Renal cortical epithelial cell (primary cell): ENCODE data around the gene TSC1. TPM values are rescaled to one million over a fixed set of nuclear protein-coding genes. Genes with fewer than 3 reads are reported as not detected.
"Not testable (repeated sequence)": the region's sequence is repeated elsewhere in the genome, so short reads cannot be mapped to it uniquely, and the experiment has no call there.

ENCODE experiments used
- DNase-seq: peaks from one replicate; pipeline ENCODE4 v3.0.0-alpha.2; 2011; ENCODE audit warnings: low read depth
- total RNA-seq: library from RNA; depleted of rRNA; stranded (reverse); fragments of >200 nt; gene quantifications from 2 replicates; pipeline ENCODE4 v1.2.3, GENCODE V29; 2014

The TSC1 gene
- total RNA-seq, 1 donor from 2014 or later: 48.1 TPM

DNA sequence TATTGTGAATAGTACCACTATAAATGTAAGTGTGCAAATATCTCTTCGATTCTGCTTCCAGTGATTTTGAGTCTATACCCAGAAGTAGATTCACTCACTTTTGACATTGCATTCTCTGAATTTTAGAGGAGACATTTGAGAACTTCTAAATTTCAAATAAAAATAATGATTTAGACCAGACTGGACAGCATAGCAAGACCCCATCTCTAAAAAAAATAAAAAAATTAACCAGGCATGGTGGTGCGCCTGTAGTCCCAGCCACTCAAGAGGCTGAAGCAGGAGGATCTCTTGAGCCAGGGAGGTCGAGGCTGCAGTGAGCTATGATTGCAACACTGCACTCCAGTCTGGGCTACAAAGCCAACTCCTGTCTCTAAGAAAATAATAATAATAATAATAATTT lies 32.2 kb upstream of the TSC1 start:
- no peak for DNase-seq

DNA sequence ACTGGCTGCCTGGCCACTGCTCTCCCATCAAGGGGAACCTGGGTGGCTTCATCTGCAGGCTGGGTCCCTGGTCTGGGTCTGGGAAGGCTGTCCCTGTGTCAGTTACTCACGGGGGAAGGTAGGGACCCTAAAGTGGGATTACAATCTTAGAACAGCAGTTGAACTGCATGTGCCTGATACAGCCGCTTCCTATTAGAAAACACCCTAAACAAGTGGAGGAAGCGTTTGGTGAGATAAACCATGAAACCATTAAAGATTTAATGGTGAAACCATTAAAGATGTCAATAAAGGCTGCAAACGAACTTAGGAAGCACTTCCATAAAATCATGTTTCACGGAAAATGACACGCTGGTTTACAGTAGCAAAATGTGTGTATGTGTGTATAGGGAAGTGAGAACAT lies 31.5 kb upstream of the TSC1 start:
- no peak for DNase-seq

DNA sequence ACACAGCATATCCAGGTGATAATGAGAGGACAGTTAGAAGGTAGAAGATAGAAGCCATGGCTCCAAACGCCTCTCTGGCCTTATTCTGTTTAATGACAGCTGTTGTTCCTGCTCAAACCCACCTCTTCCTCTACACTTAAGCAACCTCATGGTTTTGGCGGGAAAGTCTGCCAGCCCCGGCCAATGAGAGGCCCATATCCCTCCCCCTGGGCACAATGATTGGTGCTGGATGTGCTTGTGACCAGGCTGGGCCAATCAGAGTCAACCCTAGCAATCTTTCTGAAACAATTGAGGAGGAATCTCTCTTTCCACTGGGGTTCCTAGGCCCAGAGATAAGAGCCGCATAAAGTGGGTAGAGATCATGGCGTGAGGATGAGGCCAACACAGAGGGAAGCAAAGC lies 29.3 kb upstream of the TSC1 start:
- no peak for DNase-seq

DNA sequence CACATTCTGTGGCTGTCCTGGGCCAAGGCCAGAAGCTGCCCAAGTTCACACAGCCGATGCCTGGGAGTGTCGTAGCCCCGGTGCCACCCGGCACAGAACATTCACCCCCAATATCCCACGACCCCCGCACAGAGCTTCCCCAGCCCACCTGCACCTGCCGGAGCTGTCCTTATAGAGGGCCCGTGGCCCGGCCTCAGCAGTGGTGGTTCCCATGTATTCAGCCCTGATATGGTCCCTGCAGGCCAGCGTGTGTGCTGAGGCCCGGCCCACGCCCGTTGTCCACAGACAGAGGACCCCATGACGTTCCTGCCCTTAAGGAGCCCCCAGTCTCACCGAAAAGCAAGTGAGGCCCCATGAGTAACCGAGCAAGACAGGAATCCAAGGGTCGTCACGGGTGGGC lies 28.8 kb upstream of the TSC1 start:
- DNase-seq: no peak

DNA sequence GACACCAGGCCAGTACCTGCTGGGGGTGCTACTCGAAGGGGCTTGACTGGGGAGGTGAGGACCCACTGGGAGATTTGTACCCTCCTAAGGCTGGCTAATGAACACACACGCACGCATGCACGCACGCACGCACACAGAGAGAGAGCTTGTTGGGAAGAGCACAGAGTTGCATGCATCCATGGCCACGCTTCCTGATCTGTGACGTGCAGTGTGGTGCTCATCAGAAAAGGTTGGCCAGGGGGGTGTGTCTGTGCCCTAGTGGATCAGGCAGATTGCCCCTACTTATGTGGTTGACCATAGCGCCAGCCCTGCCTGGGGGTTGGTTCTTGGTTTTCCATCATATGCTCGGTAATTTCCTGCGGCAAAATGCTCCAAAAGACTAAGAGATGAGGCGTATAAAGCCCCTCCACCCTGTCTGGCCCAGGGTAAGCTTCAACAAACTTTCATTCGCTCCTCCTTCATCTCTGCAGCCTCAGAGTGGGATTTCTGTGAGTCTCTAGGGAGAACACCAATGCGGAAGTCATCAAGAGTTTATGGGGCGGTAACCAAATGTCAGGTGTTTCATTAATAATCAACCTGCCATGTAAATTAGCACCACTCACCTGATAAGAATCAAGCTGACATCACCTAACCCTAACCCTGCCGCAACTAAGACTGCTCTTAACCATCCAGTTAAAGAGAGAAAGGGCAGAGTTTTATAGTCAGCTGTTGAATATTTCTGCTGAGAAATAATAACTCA lies 26.1 kb upstream of the TSC1 start:
- peak; percentile 70 for DNase-seq

DNA sequence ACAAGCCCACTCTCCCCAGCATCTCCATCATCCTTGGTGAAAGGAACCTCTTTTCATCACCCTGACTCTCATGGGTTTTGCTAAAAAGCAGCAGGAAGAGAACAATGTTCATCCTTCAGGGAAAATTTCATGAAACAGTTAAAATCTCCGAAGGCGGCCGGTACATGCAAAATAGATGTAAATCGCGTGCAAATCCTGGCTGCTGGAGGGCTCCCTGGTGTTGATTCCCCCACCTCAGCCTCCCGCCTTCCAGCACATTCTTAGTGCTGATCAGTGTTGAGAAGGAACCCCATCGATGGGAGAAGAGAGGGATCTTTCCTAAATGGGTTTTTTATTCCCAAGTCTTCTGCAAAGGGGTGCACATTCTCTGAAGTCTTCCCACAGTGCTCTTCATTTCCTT lies 25.4 kb upstream of the TSC1 start:
- no peak for DNase-seq

DNA sequence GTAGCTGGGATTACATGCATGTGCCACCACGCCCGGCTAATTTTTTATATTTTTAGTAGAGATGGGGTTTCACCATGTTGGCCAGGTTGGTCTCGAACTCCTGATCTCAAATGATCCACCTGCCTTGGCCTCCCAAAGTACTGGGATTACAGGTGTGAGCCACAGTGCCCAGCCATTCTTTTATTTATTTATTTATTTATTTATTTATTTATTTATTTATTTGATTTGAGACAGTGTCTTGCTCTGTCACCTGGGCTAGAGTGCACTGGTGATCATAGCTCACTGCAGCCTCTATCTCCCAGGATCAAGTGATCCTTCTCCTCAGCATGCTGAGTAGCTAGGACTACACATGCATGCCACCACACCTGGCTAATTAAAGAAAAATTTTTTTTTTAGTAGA lies 23.5 kb upstream of the TSC1 start:
- DNase-seq: not testable (repeated sequence)

DNA sequence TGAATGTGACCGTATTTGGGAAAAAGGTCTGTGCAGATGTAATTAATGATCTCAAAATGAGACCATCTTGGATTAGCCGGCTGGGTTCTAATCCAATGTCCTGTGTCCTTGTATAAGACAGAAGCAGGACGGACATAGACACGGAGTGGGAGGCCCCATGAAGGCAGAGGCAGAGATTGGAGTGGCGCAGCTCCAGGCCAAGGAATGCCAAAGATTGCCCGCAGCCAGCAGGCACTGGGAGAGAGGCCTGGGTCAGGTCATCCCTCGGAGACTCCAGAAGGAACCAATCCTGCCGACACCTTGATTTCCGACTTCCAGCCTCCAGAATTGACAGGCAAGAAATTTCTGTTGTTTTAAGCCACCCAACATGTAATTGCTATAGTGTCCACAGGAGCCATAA lies 21.1 kb upstream of the TSC1 start:
- no peak for DNase-seq

DNA sequence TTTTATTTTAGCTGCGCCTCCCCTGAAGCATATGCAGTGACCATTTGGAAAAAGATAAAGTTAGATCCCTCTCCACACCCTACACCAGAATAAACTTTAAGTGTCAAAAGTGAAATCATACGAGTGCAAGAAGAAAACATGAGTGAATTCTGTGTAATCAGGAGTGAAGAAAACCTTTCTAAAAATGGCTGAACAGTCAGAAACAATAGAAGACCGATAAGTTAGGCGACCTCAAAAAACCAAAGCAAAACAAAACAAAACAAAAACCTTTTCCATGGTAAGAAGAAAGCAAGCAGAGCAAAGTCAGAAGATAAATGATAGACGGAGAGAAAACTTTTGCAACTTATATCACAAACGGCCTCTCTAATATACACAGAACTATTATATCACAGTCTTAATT lies 16.6 kb upstream of the TSC1 start:
- no peak for DNase-seq

DNA sequence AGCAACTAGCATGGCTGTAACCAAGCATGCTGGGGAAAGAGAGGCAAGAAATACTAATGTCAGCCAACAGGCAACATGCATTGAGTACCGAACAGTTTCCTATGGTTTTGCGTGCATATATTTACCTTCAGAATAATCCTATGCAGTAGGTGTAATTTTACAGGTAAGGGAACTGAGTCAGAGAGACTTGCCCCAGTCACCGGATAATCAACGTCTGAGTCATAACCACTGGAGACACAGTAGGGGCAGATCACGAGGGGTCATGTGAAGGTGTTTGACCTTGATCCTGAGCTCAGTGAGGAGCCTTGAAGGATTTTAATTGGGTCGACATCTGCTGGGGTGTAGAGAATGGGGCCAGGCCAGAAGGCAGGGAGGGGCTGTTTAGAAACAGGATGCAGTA lies 13.4 kb upstream of the TSC1 start:
- DNase-seq: no peak

DNA sequence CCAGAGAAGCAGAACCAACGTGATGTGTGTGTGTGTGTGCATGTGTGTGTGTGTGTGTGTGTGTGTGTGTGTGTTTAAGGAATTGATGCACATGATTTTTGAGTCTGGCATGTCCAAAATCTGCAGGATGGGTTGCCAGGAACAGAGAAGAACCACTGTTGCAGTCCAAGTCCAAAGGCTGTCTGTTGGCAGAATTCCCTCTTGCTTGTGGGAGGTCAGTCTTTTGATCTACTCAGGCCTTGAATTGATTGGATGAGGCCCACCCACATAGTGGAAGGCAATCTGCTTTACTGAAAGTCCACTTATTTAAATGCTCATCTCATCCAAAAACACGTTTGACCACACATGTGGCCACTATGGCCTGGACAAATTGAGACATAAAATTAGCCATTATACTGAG lies 11.4 kb upstream of the TSC1 start:
- DNase-seq: no peak

DNA sequence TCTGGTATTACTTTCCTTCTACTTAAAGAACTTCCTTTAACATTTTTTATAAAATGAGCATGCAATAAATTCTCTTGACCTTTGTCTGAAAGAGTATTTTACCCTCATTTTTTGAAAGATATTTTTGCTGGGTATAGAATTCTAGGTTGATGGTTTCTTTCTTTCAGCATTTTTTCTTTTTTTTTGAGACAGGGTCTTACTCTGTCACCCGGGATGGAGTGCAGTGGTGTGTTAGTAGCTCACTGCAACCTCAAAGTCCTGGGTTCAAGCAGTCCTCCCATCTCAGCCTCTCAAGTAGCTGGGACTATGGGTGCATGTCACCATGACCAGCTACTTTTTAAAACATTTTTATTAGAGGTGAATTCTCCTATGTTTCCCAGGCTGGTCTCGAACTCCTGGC lies 10.7 kb upstream of the TSC1 start:
- no peak for DNase-seq

DNA sequence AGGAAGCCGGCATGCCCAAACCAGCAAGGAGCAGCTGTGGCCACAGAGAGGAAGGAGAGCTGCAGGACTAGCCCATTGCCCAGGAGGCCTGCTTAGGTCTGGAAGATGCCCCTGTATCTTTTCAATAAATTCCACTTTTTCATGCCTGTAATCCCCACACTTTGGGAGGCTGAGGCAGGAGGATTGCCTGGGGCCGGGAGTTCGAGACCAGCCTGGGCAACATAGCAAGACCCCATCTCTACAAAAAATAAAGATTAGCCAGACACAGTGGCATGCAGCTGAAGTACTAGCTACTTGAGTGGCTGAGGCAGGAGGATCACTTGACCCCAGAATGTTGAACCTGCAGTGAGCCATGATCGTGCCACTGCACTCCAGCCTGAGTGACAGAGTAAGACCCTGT lies 5.3 kb upstream of the TSC1 start:
- DNase-seq: no peak

DNA sequence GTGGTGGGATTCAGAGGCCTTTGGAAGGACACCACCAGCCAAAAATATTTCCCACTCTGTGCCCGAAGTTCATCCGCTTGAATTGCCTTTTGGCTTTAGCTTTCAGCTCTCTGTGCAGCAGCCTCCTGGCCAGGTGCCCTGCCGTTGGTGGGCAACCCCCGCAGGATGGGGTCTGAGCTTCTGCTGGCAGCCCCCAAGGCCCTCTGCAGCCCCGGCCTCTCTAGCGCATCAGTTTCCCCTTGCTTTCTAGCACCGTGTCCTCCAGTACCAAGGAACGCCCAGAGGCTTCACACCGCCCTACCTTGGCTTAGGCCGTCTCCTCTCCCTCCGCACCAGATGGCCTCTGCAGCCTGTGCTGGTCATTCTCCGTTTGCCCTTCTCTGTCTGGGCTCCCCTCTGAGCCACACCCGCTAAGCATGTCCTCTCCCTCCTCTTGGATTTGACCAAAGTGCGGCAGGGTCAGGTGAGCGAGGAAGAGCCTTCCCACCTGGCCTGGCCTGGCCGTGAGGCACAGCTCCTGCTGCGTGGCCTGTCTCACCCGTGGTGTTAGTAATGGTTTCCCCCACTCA lies 4.2 kb upstream of the TSC1 start:
- DNase-seq: no peak

DNA sequence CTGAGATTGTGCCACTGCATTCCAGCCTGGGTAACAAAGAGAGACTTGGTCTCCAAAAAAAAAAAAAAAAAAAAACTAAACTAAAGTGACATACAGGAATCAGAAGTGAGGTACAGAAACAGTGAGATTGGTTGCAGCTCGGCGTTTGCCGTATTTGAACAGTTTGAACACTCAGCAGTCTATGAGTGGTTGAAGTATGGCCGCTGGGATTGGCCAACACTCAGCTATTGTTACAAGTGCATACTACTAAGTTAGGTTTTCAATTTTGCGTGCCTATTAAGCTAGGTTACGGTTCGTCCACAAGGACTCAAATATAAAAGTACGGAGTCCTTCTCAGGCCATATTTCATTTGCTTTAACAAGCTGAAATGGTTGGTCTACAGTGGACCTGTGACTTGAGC lies 3.3 kb upstream of the TSC1 start:
- no peak for DNase-seq

DNA sequence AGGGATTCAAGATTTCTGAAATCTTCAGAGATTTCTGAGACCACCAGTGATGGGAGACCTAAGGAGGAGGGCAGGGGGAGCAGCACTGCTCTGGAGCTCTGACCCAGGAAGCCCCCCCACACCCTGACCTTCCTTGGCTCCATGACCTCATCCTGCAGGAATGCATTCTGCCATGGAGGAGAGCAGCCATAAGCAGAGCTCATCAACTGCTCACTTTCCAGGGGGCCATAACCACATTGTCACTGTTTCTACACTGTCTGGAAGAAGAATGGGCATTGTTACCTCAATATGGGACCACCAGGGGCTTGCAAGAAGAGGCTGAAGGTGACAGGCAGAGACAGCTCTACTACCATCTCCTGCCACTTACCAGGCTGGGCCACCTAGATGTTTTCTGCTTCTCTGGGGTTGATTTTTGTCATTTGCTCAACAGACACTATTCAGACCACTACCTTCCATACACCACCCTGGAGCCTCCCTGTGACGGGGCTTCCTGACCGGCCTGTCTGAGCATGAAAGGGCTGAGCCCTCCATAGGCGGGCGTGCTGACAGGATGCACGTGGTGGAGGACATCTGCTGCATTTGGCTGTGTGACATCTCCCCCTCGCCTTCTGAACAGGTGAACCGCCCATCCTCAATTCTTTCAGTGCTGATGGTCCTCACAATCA lies 2.3 kb upstream of the TSC1 start:
- peak; percentile 42 for DNase-seq

DNA sequence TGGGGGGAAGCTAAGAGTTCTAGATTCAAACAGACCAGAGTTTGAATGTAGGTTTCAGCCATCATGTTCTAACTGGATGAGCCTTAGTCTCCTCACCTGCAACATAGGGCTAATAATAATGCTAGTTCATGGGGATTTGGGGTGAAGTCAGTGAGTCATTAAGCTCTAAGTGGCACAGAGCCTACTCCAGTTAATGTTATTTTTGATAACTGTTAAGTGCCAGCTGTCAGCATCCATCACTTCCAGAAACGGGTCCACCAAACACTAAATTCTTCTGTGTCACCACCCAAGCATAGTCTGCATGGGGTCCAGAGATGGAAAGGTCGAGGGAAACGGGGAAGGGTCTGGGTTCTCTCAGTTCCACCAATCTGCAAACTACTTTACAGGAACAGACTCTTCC lies 1.8 kb upstream of the TSC1 start:
- no peak for DNase-seq

DNA sequence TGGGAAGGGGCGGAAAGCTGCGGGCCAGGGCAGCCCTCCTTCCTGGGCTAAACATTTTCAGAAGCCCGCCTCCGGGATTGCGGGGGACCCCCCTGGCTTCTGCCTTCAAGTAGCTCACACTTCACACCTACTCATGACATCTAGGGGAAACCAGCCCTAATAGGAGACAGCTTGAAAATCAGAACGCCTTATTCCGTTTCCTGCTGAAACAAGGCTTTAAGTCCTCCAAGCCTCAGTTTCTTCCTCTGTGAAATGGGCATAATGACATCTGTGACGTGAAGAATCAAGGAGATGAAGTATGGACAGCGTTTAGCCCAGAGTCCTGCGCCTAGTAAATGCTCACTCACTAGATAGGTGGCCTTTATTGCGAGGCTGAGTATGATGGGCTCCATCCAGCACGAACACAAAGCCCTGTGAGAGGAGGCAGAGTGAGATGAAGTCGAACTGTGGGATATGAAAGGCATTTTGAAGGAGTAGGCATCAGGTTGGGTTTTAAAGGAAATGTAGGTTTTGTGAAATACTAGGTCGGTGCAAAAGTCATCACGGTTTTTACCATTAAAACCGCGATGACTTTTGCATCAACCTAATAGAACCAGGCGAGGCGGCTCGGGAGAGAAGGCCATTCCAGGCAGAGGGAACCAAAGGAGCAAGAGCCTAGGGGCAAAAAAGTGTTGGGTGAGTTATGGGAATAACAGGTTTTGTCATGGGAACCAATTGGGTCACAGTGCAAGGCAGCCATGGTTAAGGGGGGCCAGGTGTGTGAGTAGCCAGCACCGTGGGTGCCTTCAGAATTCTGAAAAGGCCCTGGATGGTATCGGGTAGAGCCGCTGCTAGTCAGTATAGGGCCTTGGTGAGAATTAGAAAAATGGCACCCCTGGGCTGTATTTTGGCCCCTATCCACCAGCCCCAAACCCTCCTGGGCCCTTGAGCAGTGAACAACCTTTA lies 1.0 kb upstream of the TSC1 start:
- DNase-seq: no peak

DNA sequence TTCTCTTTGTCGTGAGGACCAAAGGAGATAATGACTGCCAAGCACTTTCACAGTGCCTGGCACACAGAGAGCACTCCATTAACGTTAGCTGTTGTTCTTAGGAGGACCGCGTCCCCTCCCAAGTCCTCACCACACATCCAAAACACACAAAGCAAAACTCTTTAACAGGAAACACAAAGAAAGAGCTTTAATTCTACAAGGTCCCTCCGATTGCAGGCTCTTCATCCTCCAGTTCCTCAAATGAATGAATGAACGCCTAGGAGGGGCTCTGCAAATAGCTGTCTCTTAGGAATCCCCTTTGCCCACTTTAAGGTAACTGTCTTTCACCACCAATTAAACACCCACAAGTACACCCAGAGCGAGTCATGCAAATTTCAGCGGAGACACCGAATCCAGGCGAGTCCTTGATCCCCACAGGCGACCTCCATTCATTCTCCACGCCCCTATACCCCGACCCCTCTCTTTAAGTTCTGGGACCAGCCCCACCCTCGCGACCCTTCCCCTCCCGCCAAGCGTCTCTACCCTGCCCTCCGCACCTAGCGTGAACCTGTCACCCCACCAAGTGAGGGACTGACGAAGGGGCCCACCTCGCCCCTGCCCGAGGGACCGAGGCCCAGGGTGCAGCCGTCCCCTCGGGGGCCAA lies 644 bp downstream of the TSC1 start:
- no peak for DNase-seq

DNA sequence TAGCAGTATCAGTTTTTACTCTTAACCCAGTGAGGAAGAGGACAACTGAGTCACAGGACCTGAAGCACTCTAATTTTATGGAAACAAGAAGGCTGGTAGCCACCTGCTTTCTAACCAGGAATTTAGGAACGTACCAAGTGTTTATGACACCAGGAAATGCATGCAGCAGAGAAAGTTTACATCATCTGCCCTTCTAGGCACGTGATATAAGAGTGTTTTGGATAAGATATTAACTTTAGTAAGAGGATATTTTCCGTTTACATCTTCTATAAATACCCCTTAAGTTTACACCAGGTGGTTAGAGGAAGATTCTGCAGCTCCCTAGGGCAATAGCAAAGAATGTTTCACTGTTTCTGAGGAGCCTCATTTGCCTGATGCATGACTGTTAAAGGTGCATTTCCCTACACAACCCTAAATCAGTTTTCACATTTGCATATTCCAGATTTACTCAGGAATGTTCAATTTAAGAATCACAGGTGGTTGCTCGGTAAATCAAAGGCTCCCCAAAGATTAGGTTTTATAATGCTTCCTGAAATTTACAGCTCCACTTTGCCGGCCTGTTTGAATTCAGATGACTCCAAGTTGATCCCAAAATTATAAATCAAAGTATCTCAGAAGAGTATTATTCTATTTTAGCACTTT lies 1.8 kb downstream of the TSC1 start:
- peak; percentile 45 for DNase-seq

DNA sequence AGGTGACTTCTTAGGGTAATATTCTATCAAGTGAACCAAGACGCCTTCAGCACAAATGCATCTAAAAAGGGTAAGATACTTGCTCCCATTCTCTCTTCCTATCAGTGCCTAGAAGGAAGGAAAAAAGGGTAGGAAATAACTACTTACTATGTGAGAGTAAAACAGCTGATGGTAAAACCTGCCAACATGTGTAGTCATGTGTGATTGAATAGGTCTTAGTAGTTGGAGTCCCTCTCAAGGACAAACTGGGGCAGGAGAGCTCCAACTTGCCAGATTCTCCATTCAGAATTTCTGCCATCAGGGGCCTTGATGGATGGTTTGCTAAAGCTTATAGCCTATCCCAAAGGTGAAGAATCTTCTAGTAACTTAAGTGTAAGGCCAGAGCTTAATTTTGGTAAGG lies 5.2 kb downstream of the TSC1 start:
- DNase-seq: no peak
